Liver (tissue), 9 donors: ENCODE results near the gene IL5RA. TPM values are rescaled to one million over a fixed set of nuclear protein-coding genes. Genes with fewer than 3 reads are reported as not detected.
A peak's percentile ranks its signal among the peaks of the same experiment; 100 is the strongest.

Experiments
- DNase-seq: peaks from one replicate; pipeline ENCODE4 v3.0.0-alpha.2; 2017; ENCODE audit warnings: low spot score
- H3K27ac ChIP-seq, 2 donors: one replicate each; pipeline ENCODE4 v1.7.0; 2013; ENCODE audit warnings: inconsistent platforms in 2 of 2, low read length in 2 of 2, control low read depth in 1 of 2, low read depth in 1 of 2, mild to moderate bottlenecking in 1 of 2
- H3K27me3 ChIP-seq, 4 donors: one replicate each; pipeline versions ENCODE4 v1.6.1 to v1.7.0; 2013; ENCODE audit warnings: low read length in 3 of 4, inconsistent platforms in 1 of 4, mild to moderate bottlenecking in 1 of 4, moderate library complexity in 1 of 4; ENCODE audit not compliant: control insufficient read depth in 4 of 4, insufficient read depth in 4 of 4
- H3K36me3 ChIP-seq, 4 donors: one replicate each; pipeline versions ENCODE4 v1.6.1 to v1.7.0; 2013; ENCODE audit warnings: low read length in 3 of 4, mild to moderate bottlenecking in 3 of 4, low read depth in 1 of 4, moderate library complexity in 1 of 4; ENCODE audit not compliant: control insufficient read depth in 4 of 4, insufficient read depth in 3 of 4
- H3K4me1 ChIP-seq, 4 donors: one replicate each; pipeline versions ENCODE4 v1.6.1 to v1.7.0; 2013; ENCODE audit warnings: low read length in 3 of 4, mild to moderate bottlenecking in 3 of 4, moderate library complexity in 1 of 4; ENCODE audit not compliant: control insufficient read depth in 4 of 4, insufficient read depth in 4 of 4
- H3K4me3 ChIP-seq, 3 donors: one replicate each; pipeline versions ENCODE4 v1.6.1 to v1.7.0; 2013; ENCODE audit warnings: low read length in 3 of 3, control low read depth in 1 of 3, low read depth in 1 of 3, mild to moderate bottlenecking in 1 of 3
- H3K9ac ChIP-seq, 2 donors: one replicate each; pipeline ENCODE4 v1.7.0; 2013; ENCODE audit warnings: low read length in 2 of 2, mild to moderate bottlenecking in 2 of 2, moderate library complexity in 2 of 2, control low read depth in 1 of 2, low read depth in 1 of 2
- H3K9me3 ChIP-seq, 4 donors: one replicate each; pipeline versions ENCODE4 v1.6.1 to v1.7.0; 2013; ENCODE audit warnings: low read length in 3 of 4; ENCODE audit not compliant: control insufficient read depth in 4 of 4
- EGR1 ChIP-seq, 2 donors: IDR thresholded peaks; 2 replicates each; pipeline ENCODE4 v1.6.1; 2016 to 2018; ENCODE audit warnings: antibody characterized with exemption in 2 of 2, low read depth in 2 of 2
- FOXA1 ChIP-seq: IDR thresholded peaks from 2 replicates; pipeline ENCODE4 v1.6.1; 2016; ENCODE audit warnings: antibody characterized with exemption
- FOXA2 ChIP-seq: IDR thresholded peaks from 2 replicates; pipeline ENCODE4 v1.6.1; 2016; ENCODE audit warnings: antibody characterized with exemption
- GABPA ChIP-seq, 2 donors: IDR thresholded peaks in 1 of 2; conservative IDR thresholded peaks in 1 of 2; 2 replicates each; pipeline ENCODE4 v1.6.1; 2016; ENCODE audit warnings: antibody characterized with exemption in 2 of 2, mild to moderate bottlenecking in 1 of 2, moderate library complexity in 1 of 2
- HNF4A ChIP-seq, 2 donors: conservative IDR thresholded peaks; 2 replicates each; pipeline ENCODE4 v1.6.1; 2016; ENCODE audit warnings: antibody characterized with exemption in 2 of 2, mild to moderate bottlenecking in 2 of 2
- HNF4G ChIP-seq: IDR thresholded peaks from 2 replicates; pipeline ENCODE4 v1.6.1; 2016; ENCODE audit warnings: antibody characterized with exemption
- NR2F2 ChIP-seq: IDR thresholded peaks from 2 replicates; pipeline ENCODE4 v1.6.1; 2016; ENCODE audit warnings: antibody characterized with exemption
- RAD21 ChIP-seq, 2 donors: IDR thresholded peaks; 2 replicates each; pipeline ENCODE4 v1.6.1; 2016; ENCODE audit warnings: antibody characterized with exemption in 2 of 2, mild to moderate bottlenecking in 2 of 2
- RXRA ChIP-seq, 2 donors: IDR thresholded peaks; 2 replicates each; pipeline ENCODE4 v1.6.1; 2017 to 2018; ENCODE audit warnings: antibody characterized with exemption in 2 of 2, mild to moderate bottlenecking in 1 of 2
- TAF1 ChIP-seq: conservative IDR thresholded peaks from 2 replicates; pipeline ENCODE4 v1.6.1; 2016; ENCODE audit warnings: antibody characterized with exemption, mild to moderate bottlenecking
- YY1 ChIP-seq: IDR thresholded peaks from 2 replicates; pipeline ENCODE4 v1.6.1; 2016; ENCODE audit warnings: antibody characterized with exemption, mild to moderate bottlenecking
- WGBS: extraction: QIAGEN DNeasy Blood & Tissue Kit; methylation state at CpG from one replicate; pipeline ENCODE4 v1.1.7; 2013; 5-methylcytosine and 5-hydroxymethylcytosine counted together
- polyA plus RNA-seq, 2 donors: library from polyadenylated mRNA; stranded (reverse) in 1 of 2; unstranded in 1 of 2; fragments of 200-250 nt in 1 of 2; fragments of >200 nt in 1 of 2; fragmentation: Nextera tagmentation in 1 of 2; extraction: Ambion mirVana in 1 of 2; gene quantifications; one replicate each; pipeline versions ENCODE4 v1.2.1 to v1.2.3, GENCODE V29; 2013 to 2015
- total RNA-seq, 2 donors: library from RNA; depleted of rRNA; stranded (reverse); fragments of >200 nt; gene quantifications; one replicate each; pipeline ENCODE4 v1.2.3, GENCODE V29; 2014
- TF ChIP-seq, protein P1 (sequence below): IDR thresholded peaks from 2 replicates; pipeline ENCODE4 v1.6.1; 2016; ENCODE audit warnings: antibody characterized with exemption, mild to moderate bottlenecking
- TF ChIP-seq, protein P2 (sequence below): IDR thresholded peaks from 2 replicates; pipeline ENCODE4 v1.6.1; 2016; ENCODE audit warnings: antibody characterized with exemption
- TF ChIP-seq, protein P3 (sequence below): IDR thresholded peaks from 2 replicates; pipeline ENCODE4 v1.6.1; 2016; ENCODE audit warnings: antibody characterized with exemption
- donor health status: healthy.
- donor health status: healthy.
- donor health status: healthy.
- donor health status: healthy.
- donor health status: healthy.

IL5RA gene
- total and polyA plus RNA-seq, 4 donors: 0.02 to 0.56 (median 0.08) TPM; not detected in 1

DNA sequence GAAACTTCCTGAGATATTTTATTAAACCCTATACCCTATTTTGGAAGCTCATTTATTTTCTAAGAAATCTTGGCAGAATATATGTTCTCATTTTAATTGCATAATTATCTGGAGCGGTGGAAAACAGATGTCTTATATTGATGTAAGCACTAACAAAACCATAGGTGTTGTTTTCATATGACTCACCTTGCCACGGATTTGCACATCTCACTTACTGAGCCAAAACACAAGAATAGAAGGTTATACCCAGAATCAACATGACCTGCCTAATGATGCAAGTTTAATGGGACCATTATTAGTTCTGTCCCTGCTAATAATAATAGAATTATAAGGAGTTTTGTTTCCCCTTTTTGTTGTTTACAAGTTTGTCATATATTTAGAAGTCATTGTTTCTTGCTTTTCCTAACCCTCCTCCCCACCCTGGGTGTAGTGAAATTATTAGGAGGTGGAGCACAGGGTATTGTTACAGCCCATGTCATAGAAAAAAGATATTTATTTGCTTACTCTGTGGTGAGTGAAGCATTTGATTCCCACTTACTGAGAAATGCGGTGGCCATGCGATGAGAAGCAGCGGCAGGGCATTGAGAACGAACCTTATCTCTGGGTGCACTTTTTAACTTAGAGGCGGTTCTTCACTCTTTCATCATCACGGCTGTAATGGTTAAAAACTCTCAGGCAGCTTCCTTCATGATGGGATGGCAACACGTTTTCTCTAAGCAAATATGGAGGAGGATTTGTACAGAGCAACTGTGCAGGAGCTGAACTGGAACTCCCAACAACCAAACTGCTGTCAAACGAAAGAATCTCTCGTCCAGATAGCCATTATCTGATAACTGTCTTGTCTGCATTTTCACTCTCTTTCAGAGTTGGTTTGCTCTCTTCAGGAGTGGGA is 521 bp downstream of the IL5RA start:
- Histone ChIP-seq H3K27ac (no peak overlapping the region), H3K9ac (peak overlapping the region in 1 of 2 donors; percentile 12), H3K27me3 (peaks cover 0 to 7% (median 0%) of the 10 kb centered on the region in 4 donors), H3K36me3 (no peaks in the 10 kb centered on the region), H3K9me3 (no peaks in the 10 kb centered on the region), H3K4me3 (no peak overlapping the region), H3K4me1 (no peaks in the 10 kb centered on the region)
- no peak for TF ChIP-seq EGR1 (IDR thresholded peaks at IDR 0.05; ENCODE audit: low read depth in 2 of 2)
- TF ChIP-seq, protein P1, sequence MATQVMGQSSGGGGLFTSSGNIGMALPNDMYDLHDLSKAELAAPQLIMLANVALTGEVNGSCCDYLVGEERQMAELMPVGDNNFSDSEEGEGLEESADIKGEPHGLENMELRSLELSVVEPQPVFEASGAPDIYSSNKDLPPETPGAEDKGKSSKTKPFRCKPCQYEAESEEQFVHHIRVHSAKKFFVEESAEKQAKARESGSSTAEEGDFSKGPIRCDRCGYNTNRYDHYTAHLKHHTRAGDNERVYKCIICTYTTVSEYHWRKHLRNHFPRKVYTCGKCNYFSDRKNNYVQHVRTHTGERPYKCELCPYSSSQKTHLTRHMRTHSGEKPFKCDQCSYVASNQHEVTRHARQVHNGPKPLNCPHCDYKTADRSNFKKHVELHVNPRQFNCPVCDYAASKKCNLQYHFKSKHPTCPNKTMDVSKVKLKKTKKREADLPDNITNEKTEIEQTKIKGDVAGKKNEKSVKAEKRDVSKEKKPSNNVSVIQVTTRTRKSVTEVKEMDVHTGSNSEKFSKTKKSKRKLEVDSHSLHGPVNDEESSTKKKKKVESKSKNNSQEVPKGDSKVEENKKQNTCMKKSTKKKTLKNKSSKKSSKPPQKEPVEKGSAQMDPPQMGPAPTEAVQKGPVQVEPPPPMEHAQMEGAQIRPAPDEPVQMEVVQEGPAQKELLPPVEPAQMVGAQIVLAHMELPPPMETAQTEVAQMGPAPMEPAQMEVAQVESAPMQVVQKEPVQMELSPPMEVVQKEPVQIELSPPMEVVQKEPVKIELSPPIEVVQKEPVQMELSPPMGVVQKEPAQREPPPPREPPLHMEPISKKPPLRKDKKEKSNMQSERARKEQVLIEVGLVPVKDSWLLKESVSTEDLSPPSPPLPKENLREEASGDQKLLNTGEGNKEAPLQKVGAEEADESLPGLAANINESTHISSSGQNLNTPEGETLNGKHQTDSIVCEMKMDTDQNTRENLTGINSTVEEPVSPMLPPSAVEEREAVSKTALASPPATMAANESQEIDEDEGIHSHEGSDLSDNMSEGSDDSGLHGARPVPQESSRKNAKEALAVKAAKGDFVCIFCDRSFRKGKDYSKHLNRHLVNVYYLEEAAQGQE: no peak
- TF ChIP-seq RXRA (IDR thresholded peaks at IDR 0.05): no peak
- TF ChIP-seq, protein P2, sequence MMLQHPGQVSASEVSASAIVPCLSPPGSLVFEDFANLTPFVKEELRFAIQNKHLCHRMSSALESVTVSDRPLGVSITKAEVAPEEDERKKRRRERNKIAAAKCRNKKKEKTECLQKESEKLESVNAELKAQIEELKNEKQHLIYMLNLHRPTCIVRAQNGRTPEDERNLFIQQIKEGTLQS: no peak
- no peak for TF ChIP-seq FOXA2
- no peak for TF ChIP-seq RAD21 (IDR thresholded peaks at IDR 0.05)
- TF ChIP-seq YY1: no peak
- TF ChIP-seq FOXA1: no peak
- TF ChIP-seq, protein P3, sequence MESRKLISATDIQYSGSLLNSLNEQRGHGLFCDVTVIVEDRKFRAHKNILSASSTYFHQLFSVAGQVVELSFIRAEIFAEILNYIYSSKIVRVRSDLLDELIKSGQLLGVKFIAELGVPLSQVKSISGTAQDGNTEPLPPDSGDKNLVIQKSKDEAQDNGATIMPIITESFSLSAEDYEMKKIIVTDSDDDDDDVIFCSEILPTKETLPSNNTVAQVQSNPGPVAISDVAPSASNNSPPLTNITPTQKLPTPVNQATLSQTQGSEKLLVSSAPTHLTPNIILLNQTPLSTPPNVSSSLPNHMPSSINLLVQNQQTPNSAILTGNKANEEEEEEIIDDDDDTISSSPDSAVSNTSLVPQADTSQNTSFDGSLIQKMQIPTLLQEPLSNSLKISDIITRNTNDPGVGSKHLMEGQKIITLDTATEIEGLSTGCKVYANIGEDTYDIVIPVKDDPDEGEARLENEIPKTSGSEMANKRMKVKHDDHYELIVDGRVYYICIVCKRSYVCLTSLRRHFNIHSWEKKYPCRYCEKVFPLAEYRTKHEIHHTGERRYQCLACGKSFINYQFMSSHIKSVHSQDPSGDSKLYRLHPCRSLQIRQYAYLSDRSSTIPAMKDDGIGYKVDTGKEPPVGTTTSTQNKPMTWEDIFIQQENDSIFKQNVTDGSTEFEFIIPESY: no peak
- TF ChIP-seq GABPA (IDR thresholded peaks at IDR 0.05 in 1 of 2, conservative IDR thresholded peaks at IDR 0.05 in 1 of 2): no peak
- no peak for TF ChIP-seq NR2F2
- TF ChIP-seq TAF1: no peak
- no peak for TF ChIP-seq HNF4A (conservative IDR thresholded peaks at IDR 0.05)
- no peak for TF ChIP-seq HNF4G
- 26% methylated on average over 11 of the region's 11 CpGs for WGBS
- no peak for DNase-seq

DNA sequence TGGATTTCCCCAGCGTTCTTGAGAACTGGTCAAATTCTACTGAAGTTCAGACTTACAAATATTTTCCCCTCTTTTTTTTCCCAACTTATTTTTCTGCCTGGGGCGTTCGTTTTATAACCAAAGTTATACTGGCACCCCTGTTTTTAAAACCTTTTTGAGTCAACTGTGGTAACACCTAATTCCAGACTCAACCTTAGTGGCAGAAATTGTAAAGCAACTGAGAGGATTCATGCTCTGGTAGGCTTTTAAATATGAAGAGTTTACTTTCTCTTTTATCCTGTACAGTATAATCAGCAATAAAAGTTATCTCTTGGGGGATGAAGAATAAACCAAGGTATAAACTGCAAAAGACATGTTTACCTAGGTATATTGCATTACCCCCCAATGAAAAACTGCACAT is 2.3 kb downstream of the IL5RA start:
- Histone ChIP-seq H3K4me3 (no peak overlapping the region), H3K27me3 (peaks cover 0 to 4% (median 0%) of the 10 kb centered on the region in 4 donors), H3K4me1 (no peaks in the 10 kb centered on the region), H3K36me3 (no peaks in the 10 kb centered on the region), H3K27ac (no peak overlapping the region), H3K9ac (no peak overlapping the region), H3K9me3 (no peaks in the 10 kb centered on the region)
- DNase-seq: no peak
- WGBS: 67% methylated on average over 3 of the region's 3 CpGs
- TF ChIP-seq HNF4G (no peak), FOXA1 (no peak), GABPA (IDR thresholded peaks at IDR 0.05 in 1 of 2, conservative IDR thresholded peaks at IDR 0.05 in 1 of 2) (no peak)
